Measurements from ENCODE around the gene TMPRSS15.

- no peak for TF ChIP-seq EZH2phosphoT487 (IDR thresholded peaks at IDR 0.05; ENCODE audit: low read depth)
- TF ChIP-seq, protein P1, sequence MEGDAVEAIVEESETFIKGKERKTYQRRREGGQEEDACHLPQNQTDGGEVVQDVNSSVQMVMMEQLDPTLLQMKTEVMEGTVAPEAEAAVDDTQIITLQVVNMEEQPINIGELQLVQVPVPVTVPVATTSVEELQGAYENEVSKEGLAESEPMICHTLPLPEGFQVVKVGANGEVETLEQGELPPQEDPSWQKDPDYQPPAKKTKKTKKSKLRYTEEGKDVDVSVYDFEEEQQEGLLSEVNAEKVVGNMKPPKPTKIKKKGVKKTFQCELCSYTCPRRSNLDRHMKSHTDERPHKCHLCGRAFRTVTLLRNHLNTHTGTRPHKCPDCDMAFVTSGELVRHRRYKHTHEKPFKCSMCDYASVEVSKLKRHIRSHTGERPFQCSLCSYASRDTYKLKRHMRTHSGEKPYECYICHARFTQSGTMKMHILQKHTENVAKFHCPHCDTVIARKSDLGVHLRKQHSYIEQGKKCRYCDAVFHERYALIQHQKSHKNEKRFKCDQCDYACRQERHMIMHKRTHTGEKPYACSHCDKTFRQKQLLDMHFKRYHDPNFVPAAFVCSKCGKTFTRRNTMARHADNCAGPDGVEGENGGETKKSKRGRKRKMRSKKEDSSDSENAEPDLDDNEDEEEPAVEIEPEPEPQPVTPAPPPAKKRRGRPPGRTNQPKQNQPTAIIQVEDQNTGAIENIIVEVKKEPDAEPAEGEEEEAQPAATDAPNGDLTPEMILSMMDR (IDR thresholded peaks at IDR 0.05; ENCODE audit: low read depth, low read length): no peak
Observed at GRCh38 chr21:18318156-18318555, 85.4 kb downstream of the TMPRSS15 start.
